GM12878 (cell line): ENCODE results near the gene SLC13A3.

Experiments used
- CBX3 ChIP-seq: fragments of 200-600 bp; sonication (generic); IDR thresholded peaks from 2 replicates; pipeline ENCODE4 v1.6.1; 2016; ENCODE audit warnings: low read depth, borderline replicate concordance
- CHD1 ChIP-seq: IDR thresholded peaks from 2 replicates; pipeline ENCODE4 v1.6.1; 2012; ENCODE audit warnings: low read depth, low read length, improper control_type of control experiment
- CTCF ChIP-seq, 3 experiments: IDR thresholded peaks in 2 of 3; conservative IDR thresholded peaks in 1 of 3; 2 replicates each; pipeline ENCODE4 v1.5.1; 2011; ENCODE audit warnings: low read depth in 3 of 3, low read length in 3 of 3, mild to moderate bottlenecking in 3 of 3, control low read depth in 2 of 3, moderate library complexity in 2 of 3, inconsistent platforms in 1 of 3, mixed read lengths in 1 of 3; ENCODE audit not compliant: control insufficient read depth in 2 of 3, insufficient read depth in 1 of 3; ENCODE audit errors: extremely low read depth in 1 of 3
- EP300 ChIP-seq, 2 experiments: fragments of 150-350 bp in 1 of 2; IDR thresholded peaks; 2 replicates each; pipeline ENCODE4 v1.6.1; 2011 to 2012; ENCODE audit warnings: low read depth in 2 of 2, low read length in 2 of 2, borderline replicate concordance in 1 of 2, improper control_type of control experiment in 1 of 2, inconsistent platforms in 1 of 2; ENCODE audit not compliant: control insufficient read depth in 1 of 2
- EZH2 ChIP-seq: IDR thresholded peaks from 2 replicates; pipeline ENCODE4 v1.6.1; 2012; ENCODE audit warnings: low read depth, mild to moderate bottlenecking, control low read depth, inconsistent platforms, low read length, borderline replicate concordance; ENCODE audit not compliant: control insufficient read depth
- FOXK2 ChIP-seq: fragments of 450-650 bp; IDR thresholded peaks from 2 replicates; pipeline ENCODE4 v1.6.1; 2017; ENCODE audit warnings: mild to moderate bottlenecking, moderate library complexity
- FOXM1 ChIP-seq: IDR thresholded peaks from 2 replicates; pipeline ENCODE4 v1.6.1; 2012; ENCODE audit warnings: low read depth, mild to moderate bottlenecking, inconsistent platforms, low read length, moderate library complexity
- GABPA ChIP-seq: IDR thresholded peaks from 2 replicates; pipeline ENCODE4 v1.6.1; 2014; ENCODE audit warnings: antibody characterized with exemption, low read depth, mild to moderate bottlenecking, inconsistent platforms
- MAX ChIP-seq: IDR thresholded peaks from 2 replicates; pipeline ENCODE4 v1.6.1; 2012; ENCODE audit warnings: low read depth, low read length, improper control_type of control experiment
- NFXL1 ChIP-seq: fragments of 450-650 bp; IDR thresholded peaks from 2 replicates; pipeline ENCODE4 v1.6.1; 2017; ENCODE audit warnings: antibody characterized with exemption, mild to moderate bottlenecking, borderline replicate concordance
- SP1 ChIP-seq: IDR thresholded peaks from one replicate; pipeline ENCODE4 v1.6.1; 2011; ENCODE audit warnings: low read depth, low read length
- TF ChIP-seq, protein P1 (sequence below): fragments of 150-350 bp; IDR thresholded peaks from 2 replicates; pipeline ENCODE4 v1.6.1; 2016; ENCODE audit warnings: low read depth, low read length

GRCh38 chr20:46590443-46590842 lies 60.8 kb downstream of the SLC13A3 start:
- no peak for TF ChIP-seq CHD1
- no peak for TF ChIP-seq FOXM1
- TF ChIP-seq CTCF (IDR thresholded peaks at IDR 0.05 in 2 of 3, conservative IDR thresholded peaks at IDR 0.05 in 1 of 3; ENCODE audit: control insufficient read depth in 2 of 3, extremely low read depth in 1 of 3, insufficient read depth in 1 of 3, low read depth in 3 of 3, low read length in 3 of 3): no peak
- no peak for TF ChIP-seq CBX3
- no peak for TF ChIP-seq FOXK2
- no peak for TF ChIP-seq SP1
- TF ChIP-seq EZH2: no peak
- no peak for TF ChIP-seq NFXL1
- TF ChIP-seq GABPA: no peak
- TF ChIP-seq MAX: no peak
- no peak for TF ChIP-seq EP300 (IDR thresholded peaks at IDR 0.05; ENCODE audit: borderline replicate concordance in 1 of 2, control insufficient read depth in 1 of 2, low read depth in 2 of 2, low read length in 2 of 2)
- TF ChIP-seq, protein P1, sequence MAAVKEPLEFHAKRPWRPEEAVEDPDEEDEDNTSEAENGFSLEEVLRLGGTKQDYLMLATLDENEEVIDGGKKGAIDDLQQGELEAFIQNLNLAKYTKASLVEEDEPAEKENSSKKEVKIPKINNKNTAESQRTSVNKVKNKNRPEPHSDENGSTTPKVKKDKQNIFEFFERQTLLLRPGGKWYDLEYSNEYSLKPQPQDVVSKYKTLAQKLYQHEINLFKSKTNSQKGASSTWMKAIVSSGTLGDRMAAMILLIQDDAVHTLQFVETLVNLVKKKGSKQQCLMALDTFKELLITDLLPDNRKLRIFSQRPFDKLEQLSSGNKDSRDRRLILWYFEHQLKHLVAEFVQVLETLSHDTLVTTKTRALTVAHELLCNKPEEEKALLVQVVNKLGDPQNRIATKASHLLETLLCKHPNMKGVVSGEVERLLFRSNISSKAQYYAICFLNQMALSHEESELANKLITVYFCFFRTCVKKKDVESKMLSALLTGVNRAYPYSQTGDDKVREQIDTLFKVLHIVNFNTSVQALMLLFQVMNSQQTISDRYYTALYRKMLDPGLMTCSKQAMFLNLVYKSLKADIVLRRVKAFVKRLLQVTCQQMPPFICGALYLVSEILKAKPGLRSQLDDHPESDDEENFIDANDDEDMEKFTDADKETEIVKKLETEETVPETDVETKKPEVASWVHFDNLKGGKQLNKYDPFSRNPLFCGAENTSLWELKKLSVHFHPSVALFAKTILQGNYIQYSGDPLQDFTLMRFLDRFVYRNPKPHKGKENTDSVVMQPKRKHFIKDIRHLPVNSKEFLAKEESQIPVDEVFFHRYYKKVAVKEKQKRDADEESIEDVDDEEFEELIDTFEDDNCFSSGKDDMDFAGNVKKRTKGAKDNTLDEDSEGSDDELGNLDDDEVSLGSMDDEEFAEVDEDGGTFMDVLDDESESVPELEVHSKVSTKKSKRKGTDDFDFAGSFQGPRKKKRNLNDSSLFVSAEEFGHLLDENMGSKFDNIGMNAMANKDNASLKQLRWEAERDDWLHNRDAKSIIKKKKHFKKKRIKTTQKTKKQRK: no peak
